Spleen (tissue), 7 donors: ENCODE results near the gene TSC1.

Source experiments
- POLR2AphosphoS5 ChIP-seq, 3 donors: sonication (generic); formaldehyde crosslinking; IDR thresholded peaks; one replicate each; pipeline ENCODE4 v1.5.1; 2017; ENCODE audit warnings: antibody characterized with exemption in 3 of 3
- TF ChIP-seq, protein P1 (sequence below), 11 experiments: fragments of 200-600 bp in 7 of 11; fragments of 450-650 bp in 4 of 11; sonication (generic) in 4 of 11; IDR thresholded peaks in 8 of 11; conservative IDR thresholded peaks in 3 of 11; 1 replicate in 7 of 11; 2 replicates in 4 of 11; pipeline versions ENCODE4 v1.4.0 to v1.8.0; 2016 to 2021; ENCODE audit warnings: antibody characterized with exemption in 11 of 11, inconsistent platforms in 4 of 11, mild to moderate bottlenecking in 1 of 11
- donor health status: DM: no; HTN: no; CAD: no; lungs with moderate emphysema.
- donor health status: DM: no; HTN: no; CAD: no.
- donor health status: DM: no; HTN: no; CAD: no.

DNA sequence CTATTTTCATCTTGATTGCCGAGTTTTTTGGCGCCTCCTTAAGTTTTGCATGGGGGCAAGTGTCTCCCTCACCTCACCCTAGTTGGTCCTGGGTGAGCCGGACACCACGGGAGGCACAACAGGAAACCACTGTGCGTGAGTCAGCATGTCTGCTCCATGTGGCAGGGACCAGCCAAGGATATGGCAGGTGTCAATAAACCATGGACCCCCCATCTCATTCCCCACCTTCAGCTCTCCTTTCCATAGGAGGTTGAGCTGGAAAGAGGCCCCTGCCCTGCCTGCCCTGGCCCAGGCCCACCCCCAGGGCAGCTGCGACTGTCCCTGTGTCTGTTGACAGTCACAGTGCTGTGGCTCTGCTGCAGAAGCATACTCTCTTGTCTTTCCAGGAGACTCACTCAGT is 62.6 kb downstream of the TSC1 start:
- TF ChIP-seq, protein P1, sequence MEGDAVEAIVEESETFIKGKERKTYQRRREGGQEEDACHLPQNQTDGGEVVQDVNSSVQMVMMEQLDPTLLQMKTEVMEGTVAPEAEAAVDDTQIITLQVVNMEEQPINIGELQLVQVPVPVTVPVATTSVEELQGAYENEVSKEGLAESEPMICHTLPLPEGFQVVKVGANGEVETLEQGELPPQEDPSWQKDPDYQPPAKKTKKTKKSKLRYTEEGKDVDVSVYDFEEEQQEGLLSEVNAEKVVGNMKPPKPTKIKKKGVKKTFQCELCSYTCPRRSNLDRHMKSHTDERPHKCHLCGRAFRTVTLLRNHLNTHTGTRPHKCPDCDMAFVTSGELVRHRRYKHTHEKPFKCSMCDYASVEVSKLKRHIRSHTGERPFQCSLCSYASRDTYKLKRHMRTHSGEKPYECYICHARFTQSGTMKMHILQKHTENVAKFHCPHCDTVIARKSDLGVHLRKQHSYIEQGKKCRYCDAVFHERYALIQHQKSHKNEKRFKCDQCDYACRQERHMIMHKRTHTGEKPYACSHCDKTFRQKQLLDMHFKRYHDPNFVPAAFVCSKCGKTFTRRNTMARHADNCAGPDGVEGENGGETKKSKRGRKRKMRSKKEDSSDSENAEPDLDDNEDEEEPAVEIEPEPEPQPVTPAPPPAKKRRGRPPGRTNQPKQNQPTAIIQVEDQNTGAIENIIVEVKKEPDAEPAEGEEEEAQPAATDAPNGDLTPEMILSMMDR (IDR thresholded peaks at IDR 0.05 in 8 of 11, conservative IDR thresholded peaks at IDR 0.05 in 3 of 11), result no peak
- no peak for TF ChIP-seq POLR2AphosphoS5 (IDR thresholded peaks at IDR 0.05)
